HCT116 (cell line): ENCODE results near the gene VIT. TPM values are rescaled to one million over a fixed set of nuclear protein-coding genes. Genes with fewer than 3 reads are reported as not detected.

Experiments
- ATAC-seq: fragments of 200-7000 bp; cut with Tn5 transposase; 2 replicates; pipeline ENCODE4 v1.9.1; 2020; ENCODE audit warnings: mild to moderate bottlenecking, moderate library complexity
- BruUV-seq: library from RNA; stranded (reverse); fragments of 400-500 nt; replicated peaks from 2 replicates; lab custom pipeline; 2021; lab: Mats Ljungman, UMichigan
- CTCF ChIA-PET: fragments of 300-600 bp; sonication (Branson Sonifier 250); formaldehyde crosslinking; loops from one replicate; lab custom pipeline; 2021; ENCODE audit warnings: antibody characterized with exemption; lab: Charles Lee
- POLR2A ChIA-PET: fragments of 300-600, 350-600 bp; sonication (Branson Sonifier 250); formaldehyde crosslinking; loops from one replicate; lab custom pipeline; 2021; ENCODE audit warnings: antibody characterized with exemption; lab: Charles Lee
- RAD21 ChIA-PET, 2 experiments: fragments of 300-600 bp; sonication (Branson Sonifier 250); formaldehyde crosslinking; loops; one replicate each; lab custom pipeline; 2023; ENCODE audit warnings: low total read pairs in 2 of 2; ENCODE audit not compliant: uncharacterized antibody in 2 of 2, unreplicated experiment in 2 of 2, low non-redundant PET in 1 of 2; lab: Charles Lee
- DNase-seq: peaks from one replicate; pipeline ENCODE4 v3.0.0-alpha.2; 2010; ENCODE audit warnings: low read depth, low spot score
- H2AFZ ChIP-seq: fragments of 200-600 bp; shearing (Covaris generic), sonication (generic); 2 replicates; pipeline ENCODE4 v1.6.1; 2017; ENCODE audit warnings: low read depth, mixed run types, mixed read lengths, antibody characterized with exemption, low read length; ENCODE audit not compliant: poor library complexity, severe bottlenecking
- H3K27ac ChIP-seq: 2 replicates; pipeline ENCODE4 v1.5.1; 2012; ENCODE audit warnings: low read depth, low read length
- H3K27me3 ChIP-seq: fragments of 200-600 bp; sonication (generic); 2 replicates; pipeline ENCODE4 v1.6.1; 2016; ENCODE audit warnings: mixed run types, low read length, mixed read lengths; ENCODE audit not compliant: insufficient read depth
- H3K36me3 ChIP-seq, 2 experiments: fragments of 200-500 bp in 1 of 2; fragments of 200-600 bp in 1 of 2; sonication (Bioruptor generic) in 1 of 2; sonication (generic) in 1 of 2; 2 replicates each; pipeline versions ENCODE4 v1.5.1 to v1.6.1; 2014 to 2016; ENCODE audit warnings: low read length in 2 of 2, inconsistent platforms in 1 of 2, mixed read lengths in 1 of 2, mixed run types in 1 of 2; ENCODE audit not compliant: insufficient read depth in 2 of 2, control insufficient read depth in 1 of 2
- H3K4me1 ChIP-seq, 2 experiments: fragments of 200-600 bp in 1 of 2; sonication (generic) in 1 of 2; 2 replicates each; pipeline versions ENCODE4 v1.5.1 to v1.6.1; 2012 to 2017; ENCODE audit warnings: low read length in 2 of 2, inconsistent platforms in 1 of 2, mild to moderate bottlenecking in 1 of 2, mixed read lengths in 1 of 2, mixed run types in 1 of 2, moderate library complexity in 1 of 2; ENCODE audit not compliant: insufficient read depth in 2 of 2, control insufficient read depth in 1 of 2
- H3K4me2 ChIP-seq: fragments of 200-600 bp; sonication (generic); 2 replicates; pipeline ENCODE4 v1.6.1; 2017; ENCODE audit warnings: mixed run types, low read length, mixed read lengths
- H3K4me3 ChIP-seq, 2 experiments: fragments of 200-600 bp in 1 of 2; sonication (generic) in 1 of 2; replicated peaks in 1 of 2; 2 replicates each; pipeline ENCODE4 v1.5.1; 2011 to 2016; ENCODE audit warnings: low read length in 2 of 2, control low read depth in 1 of 2, low read depth in 1 of 2, mild to moderate bottlenecking in 1 of 2, mixed read lengths in 1 of 2, mixed run types in 1 of 2
- H3K79me2 ChIP-seq: fragments of 200-600 bp; sonication (generic); 2 replicates; pipeline ENCODE4 v1.6.1; 2017; ENCODE audit warnings: mild to moderate bottlenecking, mixed run types, low read length, moderate library complexity, mixed read lengths; ENCODE audit not compliant: insufficient read depth
- H3K9ac ChIP-seq: fragments of 200-600 bp; sonication (generic); 2 replicates; pipeline ENCODE4 v1.6.1; 2016; ENCODE audit warnings: low read length, mixed read lengths
- H3K9me2 ChIP-seq: fragments of 200-600 bp; sonication (generic), shearing (Covaris generic); 2 replicates; pipeline ENCODE4 v1.6.1; 2017; ENCODE audit warnings: mixed run types, mild to moderate bottlenecking, moderate library complexity; ENCODE audit not compliant: insufficient read depth
- H3K9me3 ChIP-seq, 2 experiments: fragments of 200-500 bp in 1 of 2; fragments of 200-600 bp in 1 of 2; sonication (Bioruptor generic) in 1 of 2; sonication (generic) in 1 of 2; 2 replicates each; pipeline ENCODE4 v1.6.1; 2014 to 2017; ENCODE audit warnings: low read length in 2 of 2, mixed read lengths in 2 of 2, inconsistent platforms in 1 of 2, low read depth in 1 of 2, mild to moderate bottlenecking in 1 of 2, mixed run types in 1 of 2, moderate library complexity in 1 of 2; ENCODE audit not compliant: control insufficient read depth in 1 of 2, insufficient read depth in 1 of 2
- H4K20me1 ChIP-seq: fragments of 200-600 bp; sonication (generic), shearing (Covaris generic); 2 replicates; pipeline ENCODE4 v1.6.1; 2017; ENCODE audit warnings: mixed run types, mild to moderate bottlenecking, moderate library complexity; ENCODE audit not compliant: insufficient read depth
- CBX3 ChIP-seq: IDR thresholded peaks from 2 replicates; pipeline ENCODE4 v1.6.1; 2012; ENCODE audit warnings: low read depth
- CEBPB ChIP-seq: IDR thresholded peaks from 2 replicates; pipeline ENCODE4 v1.6.1; 2012; ENCODE audit warnings: low read depth
- EGR1 ChIP-seq: IDR thresholded peaks from 2 replicates; pipeline ENCODE4 v1.6.1; 2012; ENCODE audit warnings: low read depth
- FOSL1 ChIP-seq: IDR thresholded peaks from 2 replicates; pipeline ENCODE4 v1.6.1; 2012; ENCODE audit warnings: low read depth
- JUND ChIP-seq: IDR thresholded peaks from 2 replicates; pipeline ENCODE4 v1.6.1; 2012
- RAD21 ChIP-seq: IDR thresholded peaks from 2 replicates; pipeline ENCODE4 v1.6.1; 2012; ENCODE audit warnings: low read depth, mild to moderate bottlenecking
- SIN3A ChIP-seq: IDR thresholded peaks from 2 replicates; pipeline ENCODE4 v1.6.1; 2012; ENCODE audit warnings: low read depth
- SRF ChIP-seq: IDR thresholded peaks from 2 replicates; pipeline ENCODE4 v1.6.1; 2012; ENCODE audit warnings: low read depth
- TCF7L2 ChIP-seq: IDR thresholded peaks from 2 replicates; pipeline ENCODE4 v1.7.0; 2011; ENCODE audit warnings: borderline replicate concordance, inconsistent platforms; ENCODE audit not compliant: insufficient read depth, insufficient read length; ENCODE audit errors: extremely low read depth
- ZNF274 ChIP-seq: fragments of 200-500 bp; sonication (Bioruptor generic); IDR thresholded peaks from 2 replicates; pipeline ENCODE4 v1.6.1; 2014; ENCODE audit warnings: mild to moderate bottlenecking, low read depth, low read length, inconsistent platforms
- intact Hi-C: fragments of 100-400 bp; cut with micrococcal nuclease; formaldehyde crosslinking; loops from 2 replicates; pipeline ENCODE4 v1.10.0; 2022
- total RNA-seq: library from RNA; stranded (reverse); gene quantifications from one replicate; pipeline ENCODE4 v1.2.1, GENCODE V29; 2021; ENCODE audit not compliant: unreplicated experiment
- TF ChIP-seq, protein P1 (sequence below): IDR thresholded peaks from 2 replicates; pipeline ENCODE4 v1.6.1; 2012; ENCODE audit warnings: low read depth
- TF ChIP-seq, protein P2 (sequence below): IDR thresholded peaks from 2 replicates; pipeline ENCODE4 v1.6.1; 2012
- TF ChIP-seq, protein P3 (sequence below): IDR thresholded peaks from 2 replicates; pipeline ENCODE4 v1.6.1; 2012

Gene VIT
- total RNA-seq, 1 experiment from 2014 or later: not detected

DNA sequence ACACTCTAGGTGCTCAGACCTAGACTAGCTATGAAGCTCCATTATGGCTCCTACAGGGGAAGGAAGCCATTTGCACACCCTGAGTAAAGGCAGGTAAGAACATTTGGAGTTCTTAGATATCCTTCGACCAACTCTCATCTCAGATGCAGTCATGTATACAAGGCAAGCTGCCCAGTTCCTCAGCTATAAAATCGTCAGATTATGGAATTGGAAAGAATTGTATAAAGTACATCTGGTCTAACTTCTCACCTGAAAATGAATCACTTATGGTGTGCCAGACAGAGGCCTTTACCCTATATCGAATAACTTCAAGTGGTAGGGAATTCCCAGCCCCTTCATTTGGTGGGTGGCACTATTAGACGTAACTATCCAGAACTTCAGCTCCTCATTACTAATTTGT is 79.3 kb downstream of the VIT start:
- ChIA-PET RAD21 (no interaction called here), CTCF (interaction anchor here (0.9 kb wide), 1 partner anchor 10 kb away, joined by 3 read pairs; no protein-coding TSS in a partner anchor), POLR2A (no interaction called here)
- Histone ChIP-seq H3K27me3 (no peaks in the 10 kb centered on the region), H3K4me3 (no peak overlapping the region), H3K4me1 (no peaks in the 10 kb centered on the region), H2AFZ (no peak overlapping the region), H3K9me2 (no peaks in the 10 kb centered on the region), H3K4me2 (no peak overlapping the region), H3K9ac (no peak overlapping the region), H3K79me2 (no peaks in the 10 kb centered on the region), H4K20me1 (no peaks in the 10 kb centered on the region), H3K27ac (no peak overlapping the region), H3K36me3 (no peaks in the 10 kb centered on the region), H3K9me3 (no peaks in the 10 kb centered on the region)
- TF ChIP-seq JUND: no peak
- TF ChIP-seq, protein P1, sequence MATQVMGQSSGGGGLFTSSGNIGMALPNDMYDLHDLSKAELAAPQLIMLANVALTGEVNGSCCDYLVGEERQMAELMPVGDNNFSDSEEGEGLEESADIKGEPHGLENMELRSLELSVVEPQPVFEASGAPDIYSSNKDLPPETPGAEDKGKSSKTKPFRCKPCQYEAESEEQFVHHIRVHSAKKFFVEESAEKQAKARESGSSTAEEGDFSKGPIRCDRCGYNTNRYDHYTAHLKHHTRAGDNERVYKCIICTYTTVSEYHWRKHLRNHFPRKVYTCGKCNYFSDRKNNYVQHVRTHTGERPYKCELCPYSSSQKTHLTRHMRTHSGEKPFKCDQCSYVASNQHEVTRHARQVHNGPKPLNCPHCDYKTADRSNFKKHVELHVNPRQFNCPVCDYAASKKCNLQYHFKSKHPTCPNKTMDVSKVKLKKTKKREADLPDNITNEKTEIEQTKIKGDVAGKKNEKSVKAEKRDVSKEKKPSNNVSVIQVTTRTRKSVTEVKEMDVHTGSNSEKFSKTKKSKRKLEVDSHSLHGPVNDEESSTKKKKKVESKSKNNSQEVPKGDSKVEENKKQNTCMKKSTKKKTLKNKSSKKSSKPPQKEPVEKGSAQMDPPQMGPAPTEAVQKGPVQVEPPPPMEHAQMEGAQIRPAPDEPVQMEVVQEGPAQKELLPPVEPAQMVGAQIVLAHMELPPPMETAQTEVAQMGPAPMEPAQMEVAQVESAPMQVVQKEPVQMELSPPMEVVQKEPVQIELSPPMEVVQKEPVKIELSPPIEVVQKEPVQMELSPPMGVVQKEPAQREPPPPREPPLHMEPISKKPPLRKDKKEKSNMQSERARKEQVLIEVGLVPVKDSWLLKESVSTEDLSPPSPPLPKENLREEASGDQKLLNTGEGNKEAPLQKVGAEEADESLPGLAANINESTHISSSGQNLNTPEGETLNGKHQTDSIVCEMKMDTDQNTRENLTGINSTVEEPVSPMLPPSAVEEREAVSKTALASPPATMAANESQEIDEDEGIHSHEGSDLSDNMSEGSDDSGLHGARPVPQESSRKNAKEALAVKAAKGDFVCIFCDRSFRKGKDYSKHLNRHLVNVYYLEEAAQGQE: no peak
- DNase-seq: no peak
- intact Hi-C loops: no loop called here
- no TSS peak for BruUV-seq
- no peak for ATAC-seq

DNA sequence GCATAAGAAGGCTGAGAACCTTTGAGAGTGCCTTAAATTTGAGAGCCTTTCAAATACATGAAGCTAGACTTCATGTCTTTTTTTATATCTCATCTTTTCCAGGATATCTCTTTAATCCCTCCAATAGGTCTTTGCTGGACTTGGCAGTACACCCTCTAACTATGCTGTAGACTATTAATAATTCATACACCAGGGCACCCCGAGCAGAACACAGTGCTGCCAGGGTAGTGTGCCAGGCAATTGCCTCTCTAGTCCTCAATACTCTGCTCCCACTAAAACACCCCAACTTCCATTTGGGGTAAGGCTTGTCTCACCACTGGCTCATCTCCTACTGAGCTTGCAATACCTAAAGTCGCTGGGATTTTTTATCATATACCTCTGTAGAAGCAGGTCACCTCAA is 80.8 kb downstream of the VIT start:
- H3K79me2 ChIP-seq: no peaks in the 10 kb centered on the region
- intact Hi-C loops: no loop called here
- H3K27me3 ChIP-seq: no peaks in the 10 kb centered on the region
- no peaks in the 10 kb centered on the region for H3K4me1 ChIP-seq
- BruUV-seq: no TSS peak
- H3K36me3 ChIP-seq: no peaks in the 10 kb centered on the region
- ChIA-PET RAD21 (no interaction called here), POLR2A (no interaction called here), CTCF (no interaction called here)
- TF ChIP-seq TCF7L2 (no peak), ZNF274 (no peak), SIN3A (no peak), RAD21 (no peak), CBX3 (no peak), SRF (no peak), CEBPB (no peak), JUND (no peak), FOSL1 (no peak), EGR1 (no peak)
- TF ChIP-seq, protein P2, sequence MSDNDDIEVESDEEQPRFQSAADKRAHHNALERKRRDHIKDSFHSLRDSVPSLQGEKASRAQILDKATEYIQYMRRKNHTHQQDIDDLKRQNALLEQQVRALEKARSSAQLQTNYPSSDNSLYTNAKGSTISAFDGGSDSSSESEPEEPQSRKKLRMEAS: no peak
- TF ChIP-seq, protein P3, sequence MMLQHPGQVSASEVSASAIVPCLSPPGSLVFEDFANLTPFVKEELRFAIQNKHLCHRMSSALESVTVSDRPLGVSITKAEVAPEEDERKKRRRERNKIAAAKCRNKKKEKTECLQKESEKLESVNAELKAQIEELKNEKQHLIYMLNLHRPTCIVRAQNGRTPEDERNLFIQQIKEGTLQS: no peak
- ATAC-seq (no peak), DNase-seq (no peak)
- H3K9ac ChIP-seq: no peak overlapping the region
- no peaks in the 10 kb centered on the region for H3K9me3 ChIP-seq
- no peaks in the 10 kb centered on the region for H4K20me1 ChIP-seq
- no peaks in the 10 kb centered on the region for H3K9me2 ChIP-seq
- H3K4me3 ChIP-seq: no peak overlapping the region
- no peak overlapping the region for H3K27ac ChIP-seq
- H3K4me2 ChIP-seq: no peak overlapping the region
- no peak overlapping the region for H2AFZ ChIP-seq
